ENCODE data around the gene ERMAP.
"Not testable (repeated sequence)": the region's sequence is repeated elsewhere in the genome, so short reads cannot be mapped to it uniquely, and the experiment has no call there.

The ERMAP gene

GRCh38 chr1:42846257-42847110, 29.6 kb downstream of the ERMAP start, which contains the start of gene ZNF691:
ZNF691 (plus strand) TSS chr1:42846613; CDS start chr1:42849659, 3,046 bp downstream.
- DNase-seq: peak; percentile 97

DNA sequence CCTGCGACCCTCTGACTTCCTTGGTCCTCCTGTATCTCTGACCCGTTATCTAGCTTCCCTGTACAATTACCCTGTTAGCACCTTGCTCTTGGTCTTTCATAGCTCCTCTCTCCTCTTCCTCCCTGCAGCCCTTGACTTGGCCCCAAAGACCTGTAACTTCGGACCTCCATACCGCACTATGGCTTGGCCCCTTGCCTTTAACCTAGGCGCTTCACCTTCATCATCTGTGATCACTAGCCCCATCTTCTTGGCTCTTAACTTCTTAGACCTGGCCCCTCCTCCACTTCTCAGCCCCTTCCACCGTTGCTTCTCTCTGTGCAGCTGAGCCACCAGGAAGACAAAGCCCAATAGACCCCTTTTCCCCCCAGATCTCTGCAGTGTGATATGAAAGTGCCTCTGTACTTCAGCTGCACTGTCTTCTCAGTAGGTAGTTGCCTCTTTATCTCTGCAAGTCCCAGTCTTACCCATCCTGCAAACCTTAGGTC, 30.2 kb downstream of the ERMAP start:
- peak; percentile 21 for DNase-seq

- DNase-seq: peak; percentile 78
These were observed 31.0 kb downstream of the ERMAP start for GRCh38 chr1:42847721-42848460.

DNA sequence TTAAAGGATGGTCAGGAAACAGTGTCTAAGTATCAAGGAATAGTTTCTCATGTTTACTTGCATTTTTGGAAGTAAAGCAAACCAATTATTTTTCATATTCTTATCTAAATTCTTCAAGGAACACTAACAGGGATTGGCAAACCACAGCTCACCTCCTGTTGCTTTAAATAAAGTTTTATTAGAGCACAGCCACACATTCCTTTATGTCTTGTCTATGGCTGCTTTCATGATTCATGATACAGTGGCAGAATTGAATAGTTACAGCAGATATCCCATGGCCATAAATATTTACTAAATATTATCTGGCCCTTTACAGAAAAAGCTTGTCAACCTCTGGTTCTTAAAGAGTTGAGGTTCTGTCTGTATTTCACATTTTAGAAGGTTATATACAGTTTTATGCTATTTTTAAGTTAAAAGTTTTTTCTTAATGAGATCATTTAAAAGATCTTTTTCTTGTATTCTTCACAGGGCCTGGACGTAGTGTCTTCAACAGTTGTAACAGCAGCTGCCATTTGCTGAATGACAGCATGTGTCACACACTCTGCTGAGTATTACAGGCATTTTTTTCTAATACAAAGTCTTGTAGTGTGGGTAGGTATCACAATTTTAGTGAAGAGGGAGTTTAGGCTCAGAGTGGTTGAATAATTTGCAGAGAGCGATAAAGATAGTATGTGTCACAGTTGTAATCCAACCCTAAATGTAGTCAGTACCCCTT, 32.1 kb downstream of the ERMAP start:
- no peak for DNase-seq

DNA sequence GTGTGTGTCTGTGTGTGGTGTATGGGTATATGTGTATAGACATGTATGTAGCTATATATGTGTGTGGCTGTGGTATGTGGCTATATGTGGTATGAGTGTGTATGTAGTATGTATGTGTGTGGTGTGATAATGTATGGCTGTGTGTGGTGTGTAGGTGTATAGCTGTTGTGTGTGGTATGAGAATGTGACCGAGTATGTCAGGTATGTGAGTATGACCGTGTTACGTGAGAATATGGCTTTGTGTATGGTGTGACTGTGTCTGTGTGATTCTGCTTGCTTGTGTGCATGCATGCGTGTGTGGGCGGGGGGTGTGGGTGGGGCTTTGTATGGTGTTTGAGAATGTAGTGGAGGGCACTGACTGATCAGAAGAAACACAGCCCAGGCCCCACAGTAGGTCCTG, 33.0 kb downstream of the ERMAP start:
- no peak for DNase-seq

DNA sequence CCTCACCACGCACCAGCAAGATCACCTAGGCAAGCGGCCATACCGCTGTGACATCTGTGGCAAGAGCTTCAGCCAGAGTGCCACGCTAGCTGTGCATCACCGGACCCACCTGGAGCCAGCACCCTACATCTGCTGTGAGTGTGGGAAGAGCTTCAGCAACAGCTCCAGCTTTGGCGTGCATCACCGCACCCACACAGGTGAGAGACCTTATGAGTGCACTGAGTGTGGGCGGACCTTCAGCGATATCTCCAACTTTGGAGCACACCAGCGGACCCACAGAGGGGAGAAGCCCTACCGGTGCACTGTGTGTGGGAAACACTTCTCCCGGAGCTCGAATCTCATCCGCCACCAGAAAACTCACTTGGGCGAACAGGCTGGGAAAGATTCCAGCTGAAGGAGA, 34.5 kb downstream of the ERMAP start:
- DNase-seq: no peak

- DNase-seq: no peak
These were observed 35.2 kb downstream of the ERMAP start for GRCh38 chr1:42851960-42852607.

DNA sequence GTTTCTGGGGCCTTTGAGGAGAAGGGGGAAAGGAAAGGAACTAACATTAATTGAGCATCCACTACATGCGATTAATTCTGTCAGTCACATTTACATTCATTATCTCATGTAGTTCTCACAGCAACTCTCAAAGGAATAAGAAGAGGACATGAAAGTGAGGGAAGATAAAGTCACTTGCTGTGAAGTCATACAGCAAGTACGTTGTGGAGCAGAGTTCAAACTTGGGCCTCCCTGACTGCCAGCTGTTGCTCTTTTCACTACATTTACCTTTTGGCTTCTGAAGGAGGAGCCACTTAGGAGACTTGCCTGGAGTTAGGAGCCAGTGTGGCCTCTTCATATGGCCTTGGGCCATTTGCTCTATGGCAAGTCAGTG, 35.7 kb downstream of the ERMAP start:
- DNase-seq: no peak

DNA sequence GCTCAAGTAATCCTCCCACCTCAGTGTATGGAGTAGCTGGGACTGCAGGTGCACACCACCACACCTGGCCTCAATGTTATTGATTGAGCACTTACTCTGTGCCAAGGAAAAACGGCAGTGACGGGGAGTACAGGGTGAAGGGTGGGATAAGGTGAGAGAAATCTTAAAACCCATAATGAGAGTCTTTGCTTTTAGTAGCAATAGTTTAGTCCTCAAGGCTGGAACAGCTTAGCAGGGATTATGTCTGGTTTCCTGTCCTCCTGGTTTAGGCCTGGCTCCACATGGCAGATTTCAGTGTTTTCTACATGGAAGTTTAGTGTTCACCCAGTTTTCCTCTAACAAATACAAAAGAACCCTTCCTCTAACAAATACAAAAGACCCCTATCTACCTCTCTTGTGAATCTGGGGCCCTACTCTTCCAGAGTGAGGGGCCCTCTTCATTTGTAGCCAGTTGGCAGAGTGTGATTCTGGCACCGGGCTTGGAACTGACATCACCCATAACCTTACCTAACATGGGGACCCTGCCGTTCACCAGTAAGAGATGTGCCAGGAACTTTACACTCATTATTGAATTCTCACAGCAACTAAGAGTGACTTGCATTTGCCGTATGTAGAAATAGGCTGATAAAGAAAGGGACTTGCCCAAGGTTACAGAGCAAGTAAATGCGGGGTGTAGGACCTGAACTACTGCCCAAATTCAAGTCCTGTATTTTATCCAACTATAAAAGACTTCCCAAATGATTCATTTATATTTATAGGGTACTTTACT, 36.4 kb downstream of the ERMAP start:
- no peak for DNase-seq

DNA sequence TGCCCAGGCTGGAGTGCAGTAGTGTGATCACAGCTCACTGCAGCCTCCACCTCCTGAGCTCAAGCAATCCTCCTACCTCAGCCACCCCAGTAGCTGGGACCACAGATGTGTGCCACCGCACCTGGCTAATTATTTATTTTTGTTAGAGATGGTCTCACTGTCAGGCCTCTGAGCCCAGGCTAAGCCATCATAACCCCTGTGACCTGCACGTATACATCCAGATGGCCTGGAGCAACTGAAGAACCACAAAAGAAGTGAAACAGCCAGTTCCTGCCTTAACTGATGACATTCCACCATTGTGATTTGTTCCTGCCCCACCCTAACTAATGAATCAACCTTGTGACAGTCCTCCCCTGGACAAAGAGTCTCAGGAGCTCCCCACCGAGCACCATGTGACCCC, 39.6 kb downstream of the ERMAP start:
- not testable (repeated sequence) for DNase-seq

GRCh38 chr1:42859366-42859765, 42.4 kb downstream of the ERMAP start:
- DNase-seq: not testable (repeated sequence)

GRCh38 chr1:42860339-42861013, 43.6 kb downstream of the ERMAP start:
- no peak for DNase-seq

DNA sequence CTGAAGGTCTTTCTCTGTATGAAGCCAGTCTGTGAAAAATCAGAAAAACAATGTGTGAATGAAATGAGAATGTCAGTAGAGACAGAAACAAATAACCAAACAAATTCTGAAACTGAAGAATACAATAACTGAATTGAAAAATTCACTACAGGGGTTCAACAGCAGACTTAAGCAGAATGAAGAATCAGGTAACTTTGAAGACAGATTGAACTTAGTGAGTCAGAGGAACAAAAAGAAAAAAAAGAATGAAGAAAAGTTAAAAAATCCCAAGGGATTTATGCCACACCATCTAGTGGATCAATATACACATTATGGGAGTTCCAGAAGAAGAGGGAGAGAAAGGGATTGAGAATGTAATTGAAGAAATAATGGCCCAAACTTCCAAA, 44.1 kb downstream of the ERMAP start:
- DNase-seq: no peak

GRCh38 chr1:42866549-42866948, 49.6 kb downstream of the ERMAP start:
- DNase-seq: no peak

DNA sequence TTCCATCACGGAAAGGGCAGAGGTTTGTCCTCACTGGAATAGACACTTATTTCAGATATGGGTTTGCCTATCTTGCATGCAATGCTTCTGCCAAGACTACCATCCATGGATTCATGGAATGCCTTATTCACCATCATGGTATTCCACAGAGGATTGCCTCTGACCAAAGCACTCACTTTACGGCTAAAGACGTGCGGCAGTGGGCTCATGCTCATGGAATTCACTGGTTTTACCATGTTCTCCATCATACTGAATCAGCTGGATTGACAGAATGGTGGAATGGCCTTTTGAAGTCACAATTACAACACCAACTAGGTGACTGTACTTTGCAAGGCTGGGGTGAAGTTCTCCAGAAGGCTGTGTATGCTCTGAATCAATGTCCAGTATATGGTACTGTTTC, 51.5 kb downstream of the ERMAP start:
- DNase-seq: not testable (repeated sequence)

- DNase-seq: not testable (repeated sequence)
These were observed 52.3 kb downstream of the ERMAP start for GRCh38 chr1:42869254-42869653.

- not testable (repeated sequence) for DNase-seq
These were observed 52.8 kb downstream of the ERMAP start for GRCh38 chr1:42869751-42870150.

DNA sequence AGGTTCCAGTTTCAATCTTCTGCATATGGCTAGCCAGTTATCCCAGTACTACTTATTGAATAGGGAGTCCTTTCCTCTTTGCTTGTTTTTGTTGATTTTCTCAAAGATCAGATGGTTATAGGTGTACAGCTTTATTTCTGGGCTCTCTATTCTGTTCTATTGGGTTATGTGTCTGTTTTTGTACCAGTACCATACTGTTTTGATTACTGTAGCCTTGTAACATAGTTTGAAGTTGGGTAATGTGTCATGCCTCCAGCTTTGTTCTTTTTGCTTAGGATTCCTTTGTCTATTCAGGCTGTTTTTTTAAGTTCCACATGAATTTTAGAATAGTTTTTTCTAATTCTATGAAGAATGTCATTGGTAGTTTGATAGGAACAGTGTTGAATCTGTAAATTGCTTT, 56.2 kb downstream of the ERMAP start:
- DNase-seq: not testable (repeated sequence)

DNA sequence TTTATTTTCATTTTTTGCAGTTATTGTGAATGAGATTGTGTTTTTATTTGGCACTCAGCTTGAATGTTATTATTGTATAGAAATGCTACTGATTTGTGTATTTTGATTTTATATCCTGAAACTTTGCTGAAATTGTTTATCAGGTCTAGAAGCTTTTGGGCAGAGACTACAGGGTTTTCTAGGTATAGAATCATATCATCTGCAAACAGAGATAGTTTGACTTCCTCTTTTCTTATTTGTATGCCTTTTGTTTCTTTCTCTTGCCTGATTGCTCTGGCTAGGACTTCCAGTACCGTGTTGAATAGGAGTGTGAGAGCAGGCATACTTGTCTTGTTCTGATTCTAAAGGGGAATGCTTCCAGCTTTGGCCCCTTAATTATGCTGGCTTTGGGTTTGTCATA, 56.7 kb downstream of the ERMAP start:
- no peak for DNase-seq

DNA sequence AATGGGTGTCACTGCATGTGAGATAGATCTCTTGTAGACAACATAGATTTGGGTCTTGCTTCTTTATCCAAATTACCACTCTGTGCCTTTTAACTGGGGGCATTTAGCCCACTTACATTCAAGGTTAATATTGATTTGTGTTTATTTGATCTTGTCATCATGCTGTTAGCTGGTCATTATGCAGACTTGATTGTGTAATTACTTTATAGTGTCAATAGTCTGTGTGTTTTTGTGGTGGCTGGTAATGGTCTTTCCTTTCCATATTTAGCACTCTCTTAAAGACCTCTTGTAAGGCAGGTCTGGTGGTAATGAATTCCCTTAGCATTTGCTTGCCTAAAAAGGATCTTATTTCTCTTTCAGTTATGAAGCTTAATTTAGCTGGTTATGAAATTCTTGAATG, 59.1 kb downstream of the ERMAP start:
- no peak for DNase-seq

DNA sequence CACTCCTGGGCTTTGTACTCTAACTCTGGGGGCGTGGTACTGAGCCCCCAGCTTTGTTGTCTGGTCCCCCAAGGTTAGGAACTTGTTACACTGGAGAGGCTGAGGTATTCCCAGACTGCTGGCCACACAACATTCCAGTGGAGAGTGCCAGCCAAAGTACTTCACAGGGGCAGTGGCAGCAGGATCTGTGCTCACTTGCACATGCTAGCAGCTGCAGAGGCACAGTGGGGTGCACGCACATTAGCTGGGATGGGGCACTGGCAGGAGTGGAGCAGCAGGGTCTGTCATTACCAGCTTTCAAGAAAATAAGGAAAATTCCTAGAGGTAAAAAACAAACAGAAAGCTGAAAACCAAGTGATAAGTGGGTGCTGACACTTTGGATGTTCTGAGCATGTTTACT, 60.5 kb downstream of the ERMAP start:
- DNase-seq: no peak
